Measurements from ENCODE around the gene TCF7L1.

DNA sequence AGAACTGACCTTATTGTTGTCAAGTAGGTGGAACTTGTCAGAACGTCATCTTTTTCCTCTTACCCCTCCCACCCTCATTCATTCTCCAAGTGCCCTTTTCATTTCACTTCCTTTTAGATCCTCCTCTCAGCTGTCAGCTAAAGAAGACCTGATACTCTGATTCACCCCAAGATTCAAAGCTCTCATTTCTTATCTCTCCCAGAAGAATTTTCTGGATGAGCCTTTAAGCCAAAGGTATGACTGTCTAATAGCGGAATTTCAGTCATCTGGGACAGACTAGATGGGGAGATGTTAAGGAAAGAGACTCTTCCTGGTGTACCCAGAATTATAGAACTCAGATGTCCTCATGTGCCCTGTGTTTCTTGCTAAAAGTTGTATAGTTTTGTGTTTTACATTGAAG, 53.9 kb downstream of the TCF7L1 start:
- TF ChIP-seq POLR2A (IDR thresholded peaks at IDR 0.05; ENCODE audit: low read length) (no peak), GATA1 (IDR thresholded peaks at IDR 0.05; ENCODE audit: low read depth, low read length) (no peak)

Data from erythroblast (primary cell).